Stimulated activated naive B cell treated with anti-CD40 and anti-IgM and Interleukin-4, amounts not matched to agents 10 μg/mL and 1 μg/mL and 100 μg/mL, for 72 hours (primary cell): ENCODE data around the gene ELL.
"Not testable (repeated sequence)": the region's sequence is repeated elsewhere in the genome, so short reads cannot be mapped to it uniquely, and the experiment has no call there.

Source experiments
- ATAC-seq, 2 donors: fragments of 150-1000 bp; cut with Tn5 transposase; replicated peaks; 2 replicates each; pipeline ENCODE4 v1.10.0; 2021; ENCODE audit warnings: moderate library complexity in 1 of 2
- DNase-seq: peaks from one replicate; pipeline ENCODE4 v3.0.0; 2021
- H3K27ac Mint-ChIP-seq: one replicate; pipeline ENCODE4 v1.8.0; 2022; ENCODE audit warnings: mild to moderate bottlenecking, mixed read lengths
- H3K27me3 Mint-ChIP-seq, 2 donors: one replicate each; pipeline ENCODE4 v1.8.0; 2022; ENCODE audit warnings: mixed read lengths in 2 of 2
- H3K36me3 Mint-ChIP-seq, 2 donors: one replicate each; pipeline ENCODE4 v1.8.0; 2022; ENCODE audit warnings: mixed read lengths in 2 of 2, mild to moderate bottlenecking in 1 of 2
- H3K4me1 Mint-ChIP-seq, 2 donors: one replicate each; pipeline ENCODE4 v1.8.0; 2022; ENCODE audit warnings: mixed read lengths in 2 of 2, mild to moderate bottlenecking in 1 of 2
- H3K4me3 Mint-ChIP-seq, 2 donors: one replicate each; pipeline ENCODE4 v1.8.0; 2022; ENCODE audit warnings: mild to moderate bottlenecking in 2 of 2, mixed read lengths in 2 of 2, moderate library complexity in 1 of 2
- H3K9me3 Mint-ChIP-seq, 2 donors: one replicate each; pipeline ENCODE4 v1.8.0; 2022; ENCODE audit warnings: mixed read lengths in 2 of 2, mild to moderate bottlenecking in 1 of 2

ELL gene

GRCh38 chr19:18541258-18541991 is 19.6 kb upstream of the ELL start:
- no peak for DNase-seq
- no peak overlapping the region for H3K27ac Mint-ChIP-seq
- H3K4me3 Mint-ChIP-seq, result no peak overlapping the region
- ATAC-seq, result no peak
- H3K27me3 Mint-ChIP-seq, result no peaks in the 10 kb centered on the region
- H3K4me1 Mint-ChIP-seq, result peaks cover 17 to 38% of the 10 kb centered on the region in 2 donors
- peaks cover 23 to 33% of the 10 kb centered on the region in 2 donors for H3K36me3 Mint-ChIP-seq
- no peaks in the 10 kb centered on the region for H3K9me3 Mint-ChIP-seq

- H3K27ac Mint-ChIP-seq, ATAC-seq, H3K27me3 Mint-ChIP-seq, H3K4me3 Mint-ChIP-seq, H3K9me3 Mint-ChIP-seq, DNase-seq: not testable (repeated sequence)
- peaks cover 30 to 42% of the 10 kb centered on the region in 2 donors for H3K36me3 Mint-ChIP-seq
- H3K4me1 Mint-ChIP-seq, result peaks cover 17 to 38% of the 10 kb centered on the region in 2 donors
These were observed 18.3 kb upstream of the ELL start for GRCh38 chr19:18540200-18540599.

- DNase-seq (no peak), ATAC-seq (no peak)
- Mint-ChIP-seq H3K9me3 (no peaks in the 10 kb centered on the region), H3K36me3 (peaks cover 32 to 45% of the 10 kb centered on the region in 2 donors), H3K4me3 (no peak overlapping the region), H3K27me3 (no peaks in the 10 kb centered on the region), H3K4me1 (peaks cover 16 to 33% of the 10 kb centered on the region in 2 donors), H3K27ac (no peak overlapping the region)
These were observed 17.5 kb upstream of the ELL start for GRCh38 chr19:18539372-18539771.

- no peak overlapping the region for H3K27ac Mint-ChIP-seq
- peaks cover 33 to 47% of the 10 kb centered on the region in 2 donors for H3K36me3 Mint-ChIP-seq
These were observed 16.2 kb upstream of the ELL start for GRCh38 chr19:18538115-18538514.

GRCh38 chr19:18537431-18537830 is 15.6 kb upstream of the ELL start:
- Mint-ChIP-seq H3K27ac (no peak overlapping the region), H3K4me3 (no peak overlapping the region), H3K9me3 (no peaks in the 10 kb centered on the region), H3K36me3 (peaks cover 37 to 52% of the 10 kb centered on the region in 2 donors), H3K4me1 (peaks cover 7 to 22% of the 10 kb centered on the region in 2 donors), H3K27me3 (no peaks in the 10 kb centered on the region)
- DNase-seq (no peak), ATAC-seq (no peak)

More at GRCh38 chr19:18538115-18538514, 16.2 kb upstream of the ELL start:
- ATAC-seq, result no peak
- H3K27me3 Mint-ChIP-seq, result no peaks in the 10 kb centered on the region
- H3K4me1 Mint-ChIP-seq, result peaks cover 10 to 25% of the 10 kb centered on the region in 2 donors
- no peak for DNase-seq
- no peak overlapping the region for H3K4me3 Mint-ChIP-seq
- H3K9me3 Mint-ChIP-seq, result no peaks in the 10 kb centered on the region

GRCh38 chr19:18536475-18536874 is 14.6 kb upstream of the ELL start:
- Mint-ChIP-seq H3K27me3 (no peaks in the 10 kb centered on the region), H3K9me3 (no peaks in the 10 kb centered on the region), H3K4me3 (no peak overlapping the region), H3K27ac (no peak overlapping the region), H3K36me3 (peaks cover 40 to 54% of the 10 kb centered on the region in 2 donors), H3K4me1 (peaks cover 0 to 14% of the 10 kb centered on the region in 2 donors)
- ATAC-seq (no peak), DNase-seq (no peak)

- no peak overlapping the region for H3K27ac Mint-ChIP-seq
- H3K4me1 Mint-ChIP-seq, result peaks cover 0 to 5% of the 10 kb centered on the region in 2 donors
- ATAC-seq, result no peak
- H3K36me3 Mint-ChIP-seq, result peaks cover 28 to 38% of the 10 kb centered on the region in 2 donors
- no peak overlapping the region for H3K4me3 Mint-ChIP-seq
- DNase-seq, result no peak
- H3K27me3 Mint-ChIP-seq, result no peaks in the 10 kb centered on the region
- H3K9me3 Mint-ChIP-seq, result no peaks in the 10 kb centered on the region
These were observed 11.2 kb upstream of the ELL start for GRCh38 chr19:18533058-18533457.

GRCh38 chr19:18532168-18532890 is 10.5 kb upstream of the ELL start:
- Mint-ChIP-seq H3K4me3 (no peak overlapping the region), H3K27ac (no peak overlapping the region), H3K27me3 (no peaks in the 10 kb centered on the region), H3K9me3 (no peaks in the 10 kb centered on the region), H3K4me1 (peaks cover 0 to 5% of the 10 kb centered on the region in 2 donors), H3K36me3 (peaks cover 25 to 34% of the 10 kb centered on the region in 2 donors)
- DNase-seq (no peak), ATAC-seq (no peak)

GRCh38 chr19:18531485-18531884 is 9.6 kb upstream of the ELL start:
- no peaks in the 10 kb centered on the region for H3K27me3 Mint-ChIP-seq
- H3K36me3 Mint-ChIP-seq, result peaks cover 18 to 29% of the 10 kb centered on the region in 2 donors
- H3K4me1 Mint-ChIP-seq, result peaks cover 0 to 1% of the 10 kb centered on the region in 2 donors
- H3K9me3 Mint-ChIP-seq, result no peaks in the 10 kb centered on the region
- H3K4me3 Mint-ChIP-seq, result no peak overlapping the region
- no peak for ATAC-seq
- no peak overlapping the region for H3K27ac Mint-ChIP-seq
- no peak for DNase-seq

- Mint-ChIP-seq H3K4me1 (no peaks in the 10 kb centered on the region), H3K4me3 (no peak overlapping the region), H3K27ac (peak overlapping the region; percentile 17), H3K27me3 (no peaks in the 10 kb centered on the region), H3K9me3 (no peaks in the 10 kb centered on the region), H3K36me3 (peaks cover 10 to 18% of the 10 kb centered on the region in 2 donors)
- DNase-seq (no peak), ATAC-seq (no peak)
These were observed 7.9 kb upstream of the ELL start for GRCh38 chr19:18529782-18530181.

GRCh38 chr19:18526316-18526715 is 4.4 kb upstream of the ELL start:
- DNase-seq (no peak), ATAC-seq (no peak)
- H3K9me3 Mint-ChIP-seq, result no peaks in the 10 kb centered on the region
- peaks cover 0 to 6% of the 10 kb centered on the region in 2 donors for H3K36me3 Mint-ChIP-seq
- H3K4me3 Mint-ChIP-seq, result no peak overlapping the region
- peaks cover 1 to 5% of the 10 kb centered on the region in 2 donors for H3K4me1 Mint-ChIP-seq
- H3K27ac Mint-ChIP-seq, result no peak overlapping the region
- H3K27me3 Mint-ChIP-seq, result no peaks in the 10 kb centered on the region

- Mint-ChIP-seq H3K4me3 (peak overlapping the region in 1 of 2 donors; percentile 28), H3K4me1 (peaks cover 12 to 19% of the 10 kb centered on the region in 2 donors), H3K36me3 (peaks cover 2 to 9% of the 10 kb centered on the region in 2 donors), H3K9me3 (no peaks in the 10 kb centered on the region), H3K27me3 (no peaks in the 10 kb centered on the region), H3K27ac (peak overlapping the region; percentile 65)
- no peak for ATAC-seq
- no peak for DNase-seq
These were observed 2.0 kb upstream of the ELL start for GRCh38 chr19:18523841-18524240.

GRCh38 chr19:18522862-18523440 is 1.1 kb upstream of the ELL start:
- not testable (repeated sequence) for H3K27me3 Mint-ChIP-seq, DNase-seq, ATAC-seq, H3K9me3 Mint-ChIP-seq, H3K36me3 Mint-ChIP-seq
- peak overlapping the region; percentile 92 to 95 for H3K4me3 Mint-ChIP-seq
- H3K4me1 Mint-ChIP-seq, result peaks cover 14 to 28% of the 10 kb centered on the region in 2 donors
- peak overlapping the region; percentile 99 for H3K27ac Mint-ChIP-seq

GRCh38 chr19:18522124-18522861 is 423 bp upstream of the ELL start:
- Mint-ChIP-seq H3K9me3 (no peaks in the 10 kb centered on the region), H3K4me1 (peaks cover 16 to 33% of the 10 kb centered on the region in 2 donors), H3K36me3 (peaks cover 2 to 9% of the 10 kb centered on the region in 2 donors), H3K27me3 (no peaks in the 10 kb centered on the region), H3K27ac (peak overlapping the region; percentile 99), H3K4me3 (peak overlapping the region; percentile 92 to 95)
- ATAC-seq (peak; percentile 89 to 91), DNase-seq (peak; percentile 100)
